HepG2 (cell line): ENCODE results near the gene PDK2. TPM values are rescaled to one million over a fixed set of nuclear protein-coding genes. Genes with fewer than 3 reads are reported as not detected.

Source experiments
- BRCA1 ChIP-seq: sonication (generic); formaldehyde crosslinking; IDR thresholded peaks from 2 replicates; pipeline ENCODE4 v1.4.0; 2020; ENCODE audit warnings: missing genetic modification reagents
- ELK4 ChIP-seq: sonication (generic); formaldehyde crosslinking; IDR thresholded peaks from 2 replicates; pipeline ENCODE4 v1.9.0; 2021; ENCODE audit warnings: missing genetic modification reagents, borderline replicate concordance
- FOXP1 ChIP-seq, 2 experiments: fragments of 450-650 bp in 1 of 2; IDR thresholded peaks; 2 replicates each; pipeline ENCODE4 v1.6.1; 2017 to 2018; ENCODE audit warnings: antibody characterized with exemption in 1 of 2
- HES4 ChIP-seq: sonication (generic); formaldehyde crosslinking; IDR thresholded peaks from 2 replicates; pipeline ENCODE4 v1.9.0; 2021; ENCODE audit warnings: mild to moderate bottlenecking, missing genetic modification reagents, borderline replicate concordance
- HNRNPLL ChIP-seq: fragments of 200-400 bp; formaldehyde crosslinking; IDR thresholded peaks from 2 replicates; pipeline ENCODE4 v1.6.1; 2017; ENCODE audit warnings: mild to moderate bottlenecking, low read depth, low read length; ENCODE audit not compliant: poor library complexity, severe bottlenecking
- IRF2 ChIP-seq: IDR thresholded peaks from 2 replicates; pipeline ENCODE4 v1.6.1; 2018; ENCODE audit warnings: missing genetic modification reagents, missing compliant biosample characterization
- REL ChIP-seq: sonication (generic); formaldehyde crosslinking; conservative IDR thresholded peaks from 2 replicates; pipeline ENCODE4 v1.8.0; 2022; ENCODE audit warnings: mild to moderate bottlenecking, missing genetic modification reagents, moderate library complexity
- SOX13 ChIP-seq, 3 experiments: fragments of 450-650 bp in 1 of 3; sonication (generic) in 1 of 3; formaldehyde crosslinking in 1 of 3; IDR thresholded peaks in 2 of 3; conservative IDR thresholded peaks in 1 of 3; 2 replicates each; pipeline versions ENCODE4 v1.5.0 to v1.6.1; 2016 to 2020; ENCODE audit warnings: antibody characterized with exemption in 1 of 3, mild to moderate bottlenecking in 1 of 3, missing compliant biosample characterization in 1 of 3, missing genetic modification reagents in 1 of 3, moderate library complexity in 1 of 3
- TEAD3 ChIP-seq: optimal IDR thresholded peaks from 2 replicates; pipeline ENCODE3; 2016; ENCODE audit warnings: borderline replicate concordance
- ZBTB14 ChIP-seq: sonication (generic); formaldehyde crosslinking; IDR thresholded peaks from 2 replicates; pipeline ENCODE4 v1.4.0; 2020; ENCODE audit warnings: missing genetic modification reagents
- ZFYVE20 ChIP-seq: sonication (generic); formaldehyde crosslinking; IDR thresholded peaks from 2 replicates; pipeline ENCODE4 v1.8.0; 2023; ENCODE audit warnings: low read depth, mild to moderate bottlenecking, moderate library complexity, missing genetic modification reagents, borderline replicate concordance
- ZMAT3 ChIP-seq: sonication (generic); formaldehyde crosslinking; conservative IDR thresholded peaks from 2 replicates; pipeline ENCODE4 v1.7.0; 2021; ENCODE audit warnings: missing genetic modification reagents
- ZMYM2 ChIP-seq: sonication (generic); formaldehyde crosslinking; IDR thresholded peaks from 2 replicates; pipeline ENCODE4 v1.8.0; 2022; ENCODE audit warnings: mild to moderate bottlenecking, missing genetic modification reagents
- ZNF224 ChIP-seq: sonication (generic); formaldehyde crosslinking; IDR thresholded peaks from 2 replicates; pipeline ENCODE4 v1.5.0; 2020; ENCODE audit warnings: mild to moderate bottlenecking, missing genetic modification reagents
- ZNF431 ChIP-seq: sonication (generic); formaldehyde crosslinking; IDR thresholded peaks from 2 replicates; pipeline ENCODE4 v1.9.0; 2022; ENCODE audit warnings: missing genetic modification reagents, low read depth, mild to moderate bottlenecking, borderline replicate concordance
- ZNF607 ChIP-seq: sonication (generic); formaldehyde crosslinking; IDR thresholded peaks from 2 replicates; pipeline ENCODE4 v1.5.1; 2020; ENCODE audit warnings: missing genetic modification reagents, mild to moderate bottlenecking, borderline replicate concordance
- polyA plus RNA-seq, 8 experiments: library from polyadenylated mRNA; depleted of rRNA in 3 of 8; stranded (reverse) in 7 of 8; unstranded in 1 of 8; fragments of >200 nt; fragmentation: Illumina TruSeq in 4 of 8; extraction: Trizol in 4 of 8; gene quantifications; 2 replicates each; pipeline versions ENCODE4 v1.2.1 to v1.2.3, GENCODE V29; 2011 to 2016; ENCODE audit warnings: low read depth in 4 of 8, missing spikeins in 1 of 8, mixed read lengths in 1 of 8; ENCODE audit not compliant: insufficient read depth in 1 of 8
- total RNA-seq, 5 experiments: library from RNA; depleted of rRNA; stranded (reverse); fragments of >200 nt; fragmentation: Illumina TruSeq; extraction: Trizol; gene quantifications; 2 replicates each; pipeline ENCODE4 v1.2.3, GENCODE V29; 2016; ENCODE audit warnings: low read depth in 1 of 5
- TF ChIP-seq, protein P1 (sequence below): sonication (generic); formaldehyde crosslinking; IDR thresholded peaks from 2 replicates; pipeline ENCODE4 v1.4.0; 2020; ENCODE audit warnings: missing genetic modification reagents, borderline replicate concordance
- TF ChIP-seq, protein P2 (sequence below), 2 experiments: sonication (generic) in 1 of 2; formaldehyde crosslinking in 1 of 2; IDR thresholded peaks; 2 replicates each; pipeline versions ENCODE4 v1.4.0 to v1.6.1; 2018 to 2020; ENCODE audit warnings: missing genetic modification reagents in 2 of 2, borderline replicate concordance in 1 of 2, low read depth in 1 of 2, mild to moderate bottlenecking in 1 of 2, missing biosample characterization in 1 of 2

PDK2 gene
- total and polyA plus RNA-seq, 2 of the 13 experiments (the other 11 are each of a cell fraction or from before 2014, with no cell fraction given) = 18.5 to 59.7 TPM

- peak; percentile 91; the same call in 1 of the 2 replicates for TF ChIP-seq ZFYVE20
- peak; percentile 34; the same call in 1 of the 2 replicates for TF ChIP-seq ZNF607 (CRISPR knock-in tag)
- peak; percentile 41; the same call in 1 of the 2 replicates for TF ChIP-seq IRF2 (CRISPR knock-in tag)
- TF ChIP-seq BRCA1 (CRISPR knock-in tag) = peak; percentile 52; the same call in 1 of the 2 replicates
- TF ChIP-seq FOXP1 (IDR thresholded peaks at IDR 0.05) = no peak
- TF ChIP-seq FOXP1 (CRISPR knock-in tag; IDR thresholded peaks at IDR 0.05) = no peak
- TF ChIP-seq ELK4 (CRISPR knock-in tag) = 0 out of 2 replicates have a peak, but pooled peaks have one; percentile 26
- no peak for TF ChIP-seq SOX13 (IDR thresholded peaks at IDR 0.05)
- TF ChIP-seq SOX13 (CRISPR knock-in tag; conservative IDR thresholded peaks at IDR 0.05 in 1 of 2, IDR thresholded peaks at IDR 0.05 in 1 of 2) = 0 out of 4 replicates have a peak, but pooled peaks of 1 of the 2 experiments have one; percentile 8
- TF ChIP-seq, protein P1, sequence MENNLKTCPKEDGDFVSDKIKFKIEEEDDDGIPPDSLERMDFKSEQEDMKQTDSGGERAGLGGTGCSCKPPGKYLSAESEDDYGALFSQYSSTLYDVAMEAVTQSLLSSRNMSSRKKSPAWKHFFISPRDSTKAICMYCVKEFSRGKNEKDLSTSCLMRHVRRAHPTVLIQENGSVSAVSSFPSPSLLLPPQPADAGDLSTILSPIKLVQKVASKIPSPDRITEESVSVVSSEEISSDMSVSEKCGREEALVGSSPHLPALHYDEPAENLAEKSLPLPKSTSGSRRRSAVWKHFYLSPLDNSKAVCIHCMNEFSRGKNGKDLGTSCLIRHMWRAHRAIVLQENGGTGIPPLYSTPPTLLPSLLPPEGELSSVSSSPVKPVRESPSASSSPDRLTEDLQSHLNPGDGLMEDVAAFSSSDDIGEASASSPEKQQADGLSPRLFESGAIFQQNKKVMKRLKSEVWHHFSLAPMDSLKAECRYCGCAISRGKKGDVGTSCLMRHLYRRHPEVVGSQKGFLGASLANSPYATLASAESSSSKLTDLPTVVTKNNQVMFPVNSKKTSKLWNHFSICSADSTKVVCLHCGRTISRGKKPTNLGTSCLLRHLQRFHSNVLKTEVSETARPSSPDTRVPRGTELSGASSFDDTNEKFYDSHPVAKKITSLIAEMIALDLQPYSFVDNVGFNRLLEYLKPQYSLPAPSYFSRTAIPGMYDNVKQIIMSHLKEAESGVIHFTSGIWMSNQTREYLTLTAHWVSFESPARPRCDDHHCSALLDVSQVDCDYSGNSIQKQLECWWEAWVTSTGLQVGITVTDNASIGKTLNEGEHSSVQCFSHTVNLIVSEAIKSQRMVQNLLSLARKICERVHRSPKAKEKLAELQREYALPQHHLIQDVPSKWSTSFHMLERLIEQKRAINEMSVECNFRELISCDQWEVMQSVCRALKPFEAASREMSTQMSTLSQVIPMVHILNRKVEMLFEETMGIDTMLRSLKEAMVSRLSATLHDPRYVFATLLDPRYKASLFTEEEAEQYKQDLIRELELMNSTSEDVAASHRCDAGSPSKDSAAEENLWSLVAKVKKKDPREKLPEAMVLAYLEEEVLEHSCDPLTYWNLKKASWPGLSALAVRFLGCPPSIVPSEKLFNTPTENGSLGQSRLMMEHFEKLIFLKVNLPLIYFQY = no peak
- TF ChIP-seq HES4 (CRISPR knock-in tag) = peak; percentile 89
- TF ChIP-seq REL (CRISPR knock-in tag) = peak; percentile 22; the same call in 1 of the 2 replicates
- TF ChIP-seq TEAD3 (CRISPR knock-in tag) = peak; percentile 5
- peak; percentile 54; the same call in 1 of the 2 replicates for TF ChIP-seq ZBTB14
- TF ChIP-seq ZMYM2 = 0 out of 2 replicates have a peak, but pooled peaks have one; percentile 53
- TF ChIP-seq, protein P2, sequence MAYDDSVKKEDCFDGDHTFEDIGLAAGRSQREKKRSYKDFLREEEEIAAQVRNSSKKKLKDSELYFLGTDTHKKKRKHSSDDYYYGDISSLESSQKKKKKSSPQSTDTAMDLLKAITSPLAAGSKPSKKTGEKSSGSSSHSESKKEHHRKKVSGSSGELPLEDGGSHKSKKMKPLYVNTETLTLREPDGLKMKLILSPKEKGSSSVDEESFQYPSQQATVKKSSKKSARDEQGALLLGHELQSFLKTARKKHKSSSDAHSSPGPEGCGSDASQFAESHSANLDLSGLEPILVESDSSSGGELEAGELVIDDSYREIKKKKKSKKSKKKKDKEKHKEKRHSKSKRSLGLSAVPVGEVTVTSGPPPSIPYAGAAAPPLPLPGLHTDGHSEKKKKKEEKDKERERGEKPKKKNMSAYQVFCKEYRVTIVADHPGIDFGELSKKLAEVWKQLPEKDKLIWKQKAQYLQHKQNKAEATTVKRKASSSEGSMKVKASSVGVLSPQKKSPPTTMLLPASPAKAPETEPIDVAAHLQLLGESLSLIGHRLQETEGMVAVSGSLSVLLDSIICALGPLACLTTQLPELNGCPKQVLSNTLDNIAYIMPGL (CRISPR knock-in tag; IDR thresholded peaks at IDR 0.05; ENCODE audit: borderline replicate concordance in 1 of 2, low read depth in 1 of 2) = peak; percentile 82 to 86; a peak in 3 of 4 replicates
- peak; percentile 64 for TF ChIP-seq ZMAT3
- 0 out of 2 replicates have a peak, but pooled peaks have one; percentile 31 for TF ChIP-seq ZNF224 (CRISPR knock-in tag)
- peak; percentile 76 for TF ChIP-seq ZNF431 (CRISPR knock-in tag)
- peak; percentile 99 for TF ChIP-seq HNRNPLL
Observed at GRCh38 chr17:50149417-50150353, 54.5 kb downstream of the PDK2 start (continued).
